GM12873 (cell line): Measurements from ENCODE around the gene HDAC5.

ENCODE experiments used
- TF ChIP-seq, protein P1 (sequence below): IDR thresholded peaks from 2 replicates; pipeline ENCODE4 v1.5.1; 2012; ENCODE audit warnings: low read depth, mild to moderate bottlenecking, moderate library complexity, low read length, control low read depth; ENCODE audit not compliant: insufficient read depth; ENCODE audit errors: missing control alignments

Gene HDAC5

DNA sequence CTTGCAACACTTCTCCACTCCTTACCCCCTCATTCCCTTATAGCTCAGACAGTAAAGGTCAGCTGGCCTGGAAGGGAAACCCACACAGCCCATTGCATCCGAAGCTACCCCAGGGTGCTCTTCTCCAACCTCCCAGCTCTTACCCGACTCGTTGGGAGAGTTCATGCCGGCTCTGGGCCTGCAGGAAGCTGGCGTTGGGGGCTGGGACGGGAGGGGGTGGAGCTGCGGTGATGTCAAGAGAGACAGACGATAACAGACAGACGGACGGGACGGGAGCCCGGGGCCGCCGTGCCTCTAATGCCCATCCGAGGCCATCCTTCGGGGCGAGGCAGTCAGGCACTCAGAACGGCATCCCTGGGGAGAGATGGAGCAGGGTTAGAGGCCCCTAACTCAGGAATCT lies 6.1 kb downstream of the HDAC5 start:
- TF ChIP-seq, protein P1, sequence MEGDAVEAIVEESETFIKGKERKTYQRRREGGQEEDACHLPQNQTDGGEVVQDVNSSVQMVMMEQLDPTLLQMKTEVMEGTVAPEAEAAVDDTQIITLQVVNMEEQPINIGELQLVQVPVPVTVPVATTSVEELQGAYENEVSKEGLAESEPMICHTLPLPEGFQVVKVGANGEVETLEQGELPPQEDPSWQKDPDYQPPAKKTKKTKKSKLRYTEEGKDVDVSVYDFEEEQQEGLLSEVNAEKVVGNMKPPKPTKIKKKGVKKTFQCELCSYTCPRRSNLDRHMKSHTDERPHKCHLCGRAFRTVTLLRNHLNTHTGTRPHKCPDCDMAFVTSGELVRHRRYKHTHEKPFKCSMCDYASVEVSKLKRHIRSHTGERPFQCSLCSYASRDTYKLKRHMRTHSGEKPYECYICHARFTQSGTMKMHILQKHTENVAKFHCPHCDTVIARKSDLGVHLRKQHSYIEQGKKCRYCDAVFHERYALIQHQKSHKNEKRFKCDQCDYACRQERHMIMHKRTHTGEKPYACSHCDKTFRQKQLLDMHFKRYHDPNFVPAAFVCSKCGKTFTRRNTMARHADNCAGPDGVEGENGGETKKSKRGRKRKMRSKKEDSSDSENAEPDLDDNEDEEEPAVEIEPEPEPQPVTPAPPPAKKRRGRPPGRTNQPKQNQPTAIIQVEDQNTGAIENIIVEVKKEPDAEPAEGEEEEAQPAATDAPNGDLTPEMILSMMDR = no peak

DNA sequence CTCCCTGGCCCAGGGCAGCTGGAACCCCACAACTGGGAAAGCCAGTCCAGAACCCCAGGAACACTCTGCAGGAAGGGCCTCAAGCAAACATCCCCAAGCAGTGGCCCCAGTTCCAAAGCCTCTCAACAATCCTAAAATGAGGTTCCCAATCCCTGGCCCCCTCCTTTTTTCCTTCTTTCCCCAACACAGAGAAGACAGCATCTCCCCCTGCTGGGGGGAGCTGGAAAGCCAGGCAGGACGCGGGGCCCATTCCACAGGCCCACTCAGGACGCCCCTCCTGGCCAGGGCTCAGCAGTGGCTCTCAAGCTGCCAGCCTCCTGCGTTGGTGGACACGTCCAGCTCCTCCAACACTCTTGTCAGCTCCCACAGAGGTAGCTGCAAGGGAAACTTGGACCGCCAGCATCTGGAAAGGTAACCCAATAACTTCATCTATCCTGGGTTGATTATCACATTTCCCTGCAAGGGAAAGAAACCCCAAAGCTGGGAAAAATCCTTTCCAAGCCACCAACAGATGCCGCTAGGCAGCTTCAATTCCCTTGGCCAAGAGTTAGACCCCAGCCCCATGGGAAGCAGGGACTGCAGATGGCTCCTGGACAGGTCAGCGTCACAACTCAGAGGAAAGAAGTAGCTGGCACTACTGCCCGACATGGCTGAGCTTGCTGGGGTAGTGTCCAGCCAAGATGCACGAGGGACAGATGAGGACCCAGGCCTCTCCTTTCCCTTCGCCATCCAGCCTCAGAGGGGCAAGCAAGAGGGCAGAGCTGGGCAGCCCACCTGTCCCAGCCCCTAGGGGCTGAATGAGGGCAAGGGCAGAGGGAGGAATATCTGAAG lies 7.6 kb downstream of the HDAC5 start:
- TF ChIP-seq, protein P1 = peak; percentile 76

DNA sequence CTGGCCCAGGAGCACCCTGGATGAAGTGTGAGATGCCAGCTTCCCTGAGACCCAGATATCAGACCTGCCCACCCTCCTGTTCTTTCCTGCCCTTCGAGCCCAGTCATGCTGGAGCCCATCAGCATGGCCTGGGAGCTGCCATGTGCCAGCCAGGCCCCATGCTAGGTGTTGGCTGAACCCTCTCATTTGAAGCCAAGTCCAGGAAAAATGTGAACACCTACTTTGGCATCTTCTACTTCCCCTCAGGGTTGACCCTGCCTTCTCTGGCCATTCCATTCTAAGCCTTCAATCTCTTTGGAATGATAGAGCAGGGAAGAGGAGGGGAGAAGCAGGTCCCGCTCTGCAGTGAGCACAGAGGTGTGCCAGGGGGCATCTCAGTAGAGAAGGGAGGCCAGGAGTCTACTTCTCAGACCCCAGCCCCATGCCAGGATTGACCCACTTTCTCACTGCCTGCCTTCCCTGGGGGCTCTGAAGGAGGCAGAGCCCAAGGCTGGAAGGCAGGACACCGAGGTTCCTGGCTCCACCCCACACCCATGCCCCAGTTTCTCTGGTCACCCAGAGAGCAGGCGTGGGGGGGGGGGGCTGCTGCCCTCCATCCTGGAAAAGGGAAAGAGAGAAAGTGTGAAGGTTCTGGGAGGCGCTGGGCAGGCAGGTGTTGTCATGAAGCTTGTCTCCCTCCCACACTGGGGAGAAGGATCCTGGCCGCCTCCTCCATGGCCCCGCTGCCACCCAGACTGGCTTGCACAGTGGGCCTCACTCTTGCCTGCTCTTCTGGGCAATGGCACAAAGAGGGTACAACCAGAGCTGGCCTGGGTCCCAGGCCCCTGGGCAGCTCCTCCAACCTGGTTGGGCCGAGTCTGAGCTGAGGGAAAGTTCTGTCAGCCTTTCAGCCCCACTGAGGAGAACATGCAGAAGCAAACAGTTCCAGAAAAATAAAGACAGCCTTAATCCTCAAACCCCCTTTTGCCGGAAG lies 9.3 kb downstream of the HDAC5 start:
- TF ChIP-seq, protein P1 = no peak

DNA sequence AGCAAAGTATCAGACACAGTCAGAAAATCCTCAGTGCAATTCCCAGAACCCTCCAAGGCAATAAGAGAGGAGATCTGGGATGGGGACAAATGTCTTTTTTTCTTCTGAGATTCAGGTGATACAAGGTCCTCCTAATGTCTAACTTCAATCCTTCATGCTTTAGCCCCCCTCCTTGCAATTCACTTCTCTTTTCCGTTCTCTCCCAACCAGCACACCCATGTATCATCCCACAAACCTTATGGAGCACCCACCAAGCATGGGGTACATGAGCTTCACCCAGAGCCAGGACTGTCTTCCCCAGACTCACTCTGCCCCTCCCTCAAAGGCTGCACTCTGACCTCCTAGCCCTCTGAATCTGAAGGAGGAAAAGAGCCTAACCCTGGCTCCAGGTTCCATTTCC lies 10.1 kb downstream of the HDAC5 start:
- TF ChIP-seq, protein P1 = no peak

DNA sequence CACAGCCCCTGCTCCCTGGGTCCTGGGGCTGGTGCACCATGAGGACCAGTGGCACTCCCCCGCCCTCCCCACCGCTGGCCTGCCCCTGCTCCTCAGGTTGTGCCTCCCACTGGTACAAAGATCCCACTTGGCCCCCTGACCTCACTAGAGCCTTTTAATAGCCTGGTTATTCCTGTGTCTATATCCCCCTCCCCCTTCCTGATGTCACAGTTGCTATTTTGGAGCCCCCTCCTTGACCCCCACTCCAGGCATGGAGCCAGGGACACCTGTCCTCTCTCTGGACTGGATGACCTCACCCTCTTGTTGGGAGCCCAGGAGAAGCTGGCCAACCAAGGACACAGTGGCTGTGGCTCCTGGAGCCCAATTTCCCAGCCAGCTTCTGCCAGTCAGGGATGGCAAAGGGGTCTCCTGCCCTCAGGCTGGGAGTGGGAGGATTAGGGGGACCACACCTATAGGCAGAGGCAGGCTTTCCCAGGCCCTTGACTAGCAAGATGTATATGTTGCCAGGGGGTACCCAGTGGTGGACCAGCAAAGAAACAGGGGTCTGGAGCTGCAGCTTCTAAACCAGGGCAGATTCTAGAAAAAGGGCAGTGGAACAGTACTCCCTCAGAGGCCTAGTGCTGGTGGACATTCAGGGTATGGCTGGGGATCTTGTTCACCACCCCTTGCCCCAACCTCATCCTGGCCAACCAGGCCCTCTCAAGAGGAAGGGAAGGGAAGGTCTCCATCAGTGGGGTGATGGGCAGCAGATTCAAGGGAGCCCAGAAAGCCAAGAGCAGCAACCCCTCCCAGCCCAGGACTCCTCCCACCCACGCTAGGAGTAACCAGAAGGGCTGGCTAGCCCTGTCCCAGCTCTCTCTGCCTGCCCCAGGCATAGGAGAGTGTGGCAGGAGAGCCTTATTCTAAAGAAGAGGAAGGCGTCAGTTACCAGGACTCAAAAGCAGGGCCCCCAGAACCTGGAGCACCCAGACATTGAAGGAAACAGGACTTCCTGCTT lies 10.9 kb downstream of the HDAC5 start:
- TF ChIP-seq, protein P1 = no peak

DNA sequence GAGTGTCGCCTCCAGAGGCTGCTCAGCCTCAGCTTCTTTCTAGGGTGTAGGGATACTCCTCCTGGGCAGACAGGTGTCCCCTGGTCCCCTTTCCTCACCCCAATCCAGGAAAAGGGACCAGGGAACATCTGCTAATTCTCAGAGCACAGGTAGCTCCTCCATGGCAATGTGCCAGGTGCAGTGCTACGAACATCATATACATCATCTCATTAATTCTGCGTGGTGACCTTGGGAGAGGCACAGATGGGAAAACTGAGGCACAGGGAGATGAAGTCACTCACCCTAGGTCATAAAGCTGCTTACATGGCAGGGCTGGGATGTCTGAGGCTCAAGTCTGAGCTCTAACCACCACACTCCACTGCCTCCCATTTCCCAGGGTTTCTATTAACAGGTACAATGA lies 11.7 kb downstream of the HDAC5 start:
- TF ChIP-seq, protein P1 = no peak
